ENCODE measurements around the gene TPRN. TPM values are rescaled to one million over a fixed set of nuclear protein-coding genes. Genes with fewer than 3 reads are reported as not detected.
"Not testable (repeated sequence)": the region's sequence is repeated elsewhere in the genome, so short reads cannot be mapped to it uniquely, and the experiment has no call there.

The TPRN gene
- total and polyA plus RNA-seq, 8 donors, result 48.7 to 110 (median 67.2) TPM

DNA sequence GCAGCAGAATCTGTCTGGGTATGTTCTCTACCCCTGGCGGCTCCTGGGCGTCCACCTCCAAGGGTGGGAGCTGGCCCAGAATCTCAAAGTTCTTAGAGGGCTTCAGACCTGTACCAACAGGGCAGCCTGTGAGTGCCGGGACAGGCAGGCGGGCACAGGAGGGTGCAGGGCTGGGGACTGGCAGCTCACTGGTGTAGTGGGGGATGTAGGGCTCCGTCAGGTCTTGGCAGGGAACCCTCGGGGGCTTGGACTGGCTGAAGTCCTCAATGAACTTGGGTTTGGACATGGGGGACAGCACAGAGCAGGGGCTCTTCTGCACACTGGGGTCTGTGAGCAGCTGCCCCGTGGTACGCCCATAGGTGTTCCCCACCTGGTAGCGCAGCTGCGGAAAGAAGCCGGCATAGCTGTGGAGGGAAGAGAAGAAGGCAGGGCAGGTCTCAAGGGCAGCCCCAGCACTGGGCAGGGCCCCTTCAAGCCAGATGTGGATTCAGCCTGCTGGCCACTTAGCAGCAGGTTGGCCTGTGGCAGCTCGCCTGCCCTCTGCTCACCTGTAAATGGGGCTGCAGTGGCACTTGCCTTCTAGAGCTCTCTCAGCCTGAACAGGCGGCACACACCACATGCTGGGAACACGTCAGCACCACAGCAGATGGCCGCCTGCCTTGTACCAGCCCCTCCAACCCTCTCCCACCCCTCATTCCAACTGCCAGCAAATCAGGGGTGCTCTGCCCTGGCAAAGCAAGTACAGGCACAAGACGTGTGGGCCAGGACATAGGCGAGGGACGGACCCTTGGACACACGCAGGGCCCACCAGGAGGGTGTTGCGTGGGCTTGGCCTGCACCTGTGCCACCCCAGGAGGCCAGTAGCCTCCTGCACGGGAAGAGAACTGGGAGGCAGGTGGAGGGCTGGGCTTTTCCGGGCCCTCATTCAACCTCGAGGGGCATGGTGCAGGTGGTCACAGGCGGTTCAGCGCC lies 45.2 kb upstream of the TPRN start:
- WGBS, 2 donors, result 86 to 92% methylated on average over 25 of the region's 25 CpGs
- Histone ChIP-seq H3K27me3 (no peaks in the 10 kb centered on the region), H3K4me1 (peaks cover 0 to 18% (median 14%) of the 10 kb centered on the region in 3 donors), H3K27ac (no peak overlapping the region), H3K4me3 (no peak overlapping the region), H3K9me3 (no peaks in the 10 kb centered on the region), H3K36me3 (peaks cover 7 to 11% (median 8%) of the 10 kb centered on the region in 3 donors)
- peak in 1 of 6 donors; percentile 70 for DNase-seq
- no peak for TF ChIP-seq CTCF (IDR thresholded peaks at IDR 0.05)
- ATAC-seq, result no peak
- intact Hi-C loops (cut with DNase I), result no loop called here
- FAIRE-seq, result no peak

- Histone ChIP-seq H3K27me3 (no peaks in the 10 kb centered on the region), H3K4me1 (peaks cover 0 to 18% (median 14%) of the 10 kb centered on the region in 3 donors), H3K27ac (no peak overlapping the region), H3K9me3 (no peaks in the 10 kb centered on the region), H3K4me3 (no peak overlapping the region), H3K36me3 (peaks cover 7 to 11% (median 8%) of the 10 kb centered on the region in 3 donors)
- TF ChIP-seq CTCF (IDR thresholded peaks at IDR 0.05), result no peak
- 74 to 82% methylated on average over 34 to 36 of the region's 36 CpGs for WGBS, 2 donors
- FAIRE-seq (no peak), DNase-seq (peak in 3 of 6 donors; percentile 47 to 74 (median 51)), ATAC-seq (no peak)
- intact Hi-C loops (cut with DNase I), result no loop called here
These were observed 44.2 kb upstream of the TPRN start for GRCh38 chr9:137244486-137245449.

- TF ChIP-seq CTCF (IDR thresholded peaks at IDR 0.05), result no peak
- Histone ChIP-seq H3K4me3 (peak overlapping the region in 2 of 4 donors; percentile 97), H3K4me1 (peaks cover 0 to 23% (median 18%) of the 10 kb centered on the region in 3 donors), H3K27me3 (no peaks in the 10 kb centered on the region), H3K27ac (no peak overlapping the region), H3K9me3 (no peaks in the 10 kb centered on the region), H3K36me3 (peaks cover 7 to 11% (median 8%) of the 10 kb centered on the region in 3 donors)
- FAIRE-seq (no peak), DNase-seq (peak in 3 of 6 donors; percentile 43 to 76 (median 50)), ATAC-seq (no peak)
- intact Hi-C loops (cut with DNase I), result no loop called here
- 49 to 53% methylated on average over 15 of the region's 15 CpGs for WGBS, 2 donors
These were observed 43.3 kb upstream of the TPRN start for GRCh38 chr9:137243626-137244485.

DNA sequence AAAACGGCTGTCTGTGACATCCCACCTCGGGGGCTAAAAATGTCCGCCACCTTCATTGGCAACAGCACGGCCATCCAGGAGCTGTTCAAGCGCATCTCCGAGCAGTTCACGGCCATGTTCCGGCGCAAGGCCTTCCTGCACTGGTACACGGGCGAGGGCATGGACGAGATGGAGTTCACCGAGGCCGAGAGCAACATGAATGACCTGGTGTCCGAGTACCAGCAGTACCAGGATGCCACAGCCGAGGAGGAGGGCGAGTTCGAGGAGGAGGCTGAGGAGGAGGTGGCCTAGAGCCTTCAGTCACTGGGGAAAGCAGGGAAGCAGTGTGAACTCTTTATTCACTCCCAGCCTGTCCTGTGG lies 42.7 kb upstream of the TPRN start:
- DNase-seq, result peak in 1 of 6 donors; percentile 40
- FAIRE-seq; H3K9me3 ChIP-seq; ATAC-seq; intact Hi-C loops (cut with DNase I); H3K27me3 ChIP-seq: not testable (repeated sequence)
- H3K27ac ChIP-seq, result peak overlapping the region in 2 of 4 donors; percentile 81 to 91
- H3K4me1 ChIP-seq, result peaks cover 0 to 26% (median 18%) of the 10 kb centered on the region in 3 donors
- 47 to 57% methylated on average over 18 of the region's 18 CpGs for WGBS, 2 donors
- peaks cover 7 to 11% (median 8%) of the 10 kb centered on the region in 3 donors for H3K36me3 ChIP-seq
- H3K4me3 ChIP-seq, result peak overlapping the region in 3 of 4 donors; percentile 57 to 97 (median 97)
